ENCODE measurements around the gene AMN. TPM values are rescaled to one million over a fixed set of nuclear protein-coding genes. Genes with fewer than 3 reads are reported as not detected.

Gene AMN
- total RNA-seq, 2 donors from 2014 or later, result 6.0 TPM; not detected in 1

- intact Hi-C loops (cut with DNase I), result no loop called here
- Histone ChIP-seq H3K36me3 (replicated peaks in 1 of 2; ENCODE audit: insufficient read depth in 1 of 2, low read depth in 2 of 2) (peaks cover 0 to 35% of the 10 kb centered on the region in 2 donors), H3K27me3 (no peaks in the 10 kb centered on the region), H3K27ac (no peak overlapping the region), H3K4me1 (no peaks in the 10 kb centered on the region), H3K4me3 (no peak overlapping the region), H3K9me3 (no peaks in the 10 kb centered on the region)
- TF ChIP-seq, protein P1, sequence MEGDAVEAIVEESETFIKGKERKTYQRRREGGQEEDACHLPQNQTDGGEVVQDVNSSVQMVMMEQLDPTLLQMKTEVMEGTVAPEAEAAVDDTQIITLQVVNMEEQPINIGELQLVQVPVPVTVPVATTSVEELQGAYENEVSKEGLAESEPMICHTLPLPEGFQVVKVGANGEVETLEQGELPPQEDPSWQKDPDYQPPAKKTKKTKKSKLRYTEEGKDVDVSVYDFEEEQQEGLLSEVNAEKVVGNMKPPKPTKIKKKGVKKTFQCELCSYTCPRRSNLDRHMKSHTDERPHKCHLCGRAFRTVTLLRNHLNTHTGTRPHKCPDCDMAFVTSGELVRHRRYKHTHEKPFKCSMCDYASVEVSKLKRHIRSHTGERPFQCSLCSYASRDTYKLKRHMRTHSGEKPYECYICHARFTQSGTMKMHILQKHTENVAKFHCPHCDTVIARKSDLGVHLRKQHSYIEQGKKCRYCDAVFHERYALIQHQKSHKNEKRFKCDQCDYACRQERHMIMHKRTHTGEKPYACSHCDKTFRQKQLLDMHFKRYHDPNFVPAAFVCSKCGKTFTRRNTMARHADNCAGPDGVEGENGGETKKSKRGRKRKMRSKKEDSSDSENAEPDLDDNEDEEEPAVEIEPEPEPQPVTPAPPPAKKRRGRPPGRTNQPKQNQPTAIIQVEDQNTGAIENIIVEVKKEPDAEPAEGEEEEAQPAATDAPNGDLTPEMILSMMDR (IDR thresholded peaks at IDR 0.05), result no peak
- TF ChIP-seq POLR2A (IDR thresholded peaks at IDR 0.05), result no peak
- DNase-seq (no peak), ATAC-seq (no peak)
- 91% methylated on average over 15 to 18 of the region's 18 CpGs for WGBS, 2 donors
Observed at GRCh38 chr14:102954081-102954789, 31.8 kb downstream of the AMN start.

DNA sequence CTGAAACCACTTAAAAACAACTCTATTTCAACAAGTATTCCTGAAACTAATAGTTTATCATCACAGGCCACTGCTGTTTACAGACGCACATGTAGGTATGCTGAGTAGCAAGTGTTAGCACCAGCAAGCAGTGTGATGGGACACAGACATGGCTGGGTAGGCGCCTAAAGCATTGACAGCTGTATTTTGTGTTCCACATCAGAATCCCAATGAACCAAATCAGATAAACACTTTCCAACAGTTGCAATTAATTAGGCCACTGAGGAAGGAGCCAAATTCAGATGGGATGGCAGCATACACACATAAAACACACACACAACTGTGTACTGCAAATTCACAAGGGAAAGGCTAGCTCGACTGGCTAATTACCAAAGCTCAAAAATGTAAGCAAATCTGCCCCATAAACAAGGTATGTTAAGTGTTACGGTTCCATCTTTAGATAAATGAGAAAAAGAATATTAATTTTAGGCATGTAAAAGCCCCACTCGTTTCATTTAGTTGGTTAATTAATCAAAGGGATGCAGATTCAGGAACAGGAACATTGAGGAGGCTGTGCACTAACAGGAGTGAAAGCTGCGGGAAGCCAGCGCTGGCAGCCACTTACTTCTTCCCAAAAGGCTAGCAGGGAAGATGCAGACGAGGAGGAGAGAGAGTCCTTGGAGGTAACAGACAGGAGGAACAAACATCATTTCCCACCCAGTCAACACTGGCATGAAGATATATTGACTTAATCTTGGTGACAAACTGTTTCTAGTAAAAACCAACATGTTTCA is 33.4 kb downstream of the AMN start:
- TF ChIP-seq, protein P1 (IDR thresholded peaks at IDR 0.05), result no peak
- TF ChIP-seq POLR2A (IDR thresholded peaks at IDR 0.05), result no peak
- 85 to 86% methylated on average over 8 of the region's 8 CpGs for WGBS, 2 donors
- no peak for ATAC-seq
- Histone ChIP-seq H3K36me3 (replicated peaks in 1 of 2; ENCODE audit: insufficient read depth in 1 of 2, low read depth in 2 of 2) (peaks cover 0 to 32% of the 10 kb centered on the region in 2 donors), H3K4me1 (no peaks in the 10 kb centered on the region), H3K9me3 (no peaks in the 10 kb centered on the region), H3K27ac (no peak overlapping the region), H3K4me3 (no peak overlapping the region), H3K27me3 (no peaks in the 10 kb centered on the region)
- intact Hi-C loops (cut with DNase I), result no loop called here
- DNase-seq, result no peak

- peaks cover 14 to 38% of the 10 kb centered on the region in 2 donors for H3K36me3 ChIP-seq (replicated peaks in 1 of 2; ENCODE audit: insufficient read depth in 1 of 2, low read depth in 2 of 2)
- no peak for ATAC-seq
- no peaks in the 10 kb centered on the region for H3K9me3 ChIP-seq
- 68 to 71% methylated on average over 10 of the region's 10 CpGs for WGBS, 2 donors
- H3K4me3 ChIP-seq, result no peak overlapping the region
- H3K4me1 ChIP-seq, result no peaks in the 10 kb centered on the region
- no peak overlapping the region for H3K27ac ChIP-seq
- intact Hi-C loops (cut with DNase I), result no loop called here
- no peak for TF ChIP-seq POLR2A (IDR thresholded peaks at IDR 0.05)
- TF ChIP-seq, protein P1 (IDR thresholded peaks at IDR 0.05), result no peak
- DNase-seq, result no peak
- no peaks in the 10 kb centered on the region for H3K27me3 ChIP-seq
Observed at GRCh38 chr14:102957222-102957621, 34.8 kb downstream of the AMN start.

- intact Hi-C loops (cut with DNase I), result no loop called here
- no peak for ATAC-seq
- no peaks in the 10 kb centered on the region for H3K4me1 ChIP-seq
- WGBS, 2 donors, result 92 to 99% methylated on average over 9 to 10 of the region's 10 CpGs
- no peak for TF ChIP-seq POLR2A (IDR thresholded peaks at IDR 0.05)
- TF ChIP-seq, protein P1 (IDR thresholded peaks at IDR 0.05), result no peak
- no peak overlapping the region for H3K27ac ChIP-seq
- no peak overlapping the region for H3K4me3 ChIP-seq
- H3K36me3 ChIP-seq (replicated peaks in 1 of 2; ENCODE audit: insufficient read depth in 1 of 2, low read depth in 2 of 2), result peaks cover 15 to 37% of the 10 kb centered on the region in 2 donors
- H3K27me3 ChIP-seq, result no peaks in the 10 kb centered on the region
- no peak for DNase-seq
- H3K9me3 ChIP-seq, result no peaks in the 10 kb centered on the region
Observed at GRCh38 chr14:102958461-102958860, 36.0 kb downstream of the AMN start.
